ENCODE measurements around the gene DKK2.

Gene DKK2

GRCh38 chr4:106987311-106987710, 48.8 kb downstream of the DKK2 start:
- DNase-seq (ENCODE audit: insufficient read length, low spot score) (no peak), FAIRE-seq (no peak)
- TF ChIP-seq SPI1 (IDR thresholded peaks at IDR 0.05; ENCODE audit: low read depth, low read length): no peak
- no peak for TF ChIP-seq TAF1 (IDR thresholded peaks at IDR 0.05; ENCODE audit: low read depth, low read length)
- TF ChIP-seq POLR2AphosphoS5 (IDR thresholded peaks at IDR 0.05; ENCODE audit: low read depth, low read length): no peak
- TF ChIP-seq POLR2A (IDR thresholded peaks at IDR 0.05; ENCODE audit: low read depth, low read length): no peak
- TF ChIP-seq POU2F2 (IDR thresholded peaks at IDR 0.05; ENCODE audit: low read depth, low read length): no peak
- TF ChIP-seq PAX5 (IDR thresholded peaks at IDR 0.05; ENCODE audit: insufficient read depth, low read length, severe bottlenecking): no peak

- DNase-seq (ENCODE audit: insufficient read length, low spot score) (no peak), FAIRE-seq (no peak)
- TF ChIP-seq POLR2AphosphoS5 (IDR thresholded peaks at IDR 0.05; ENCODE audit: low read depth, low read length) (no peak), PAX5 (IDR thresholded peaks at IDR 0.05; ENCODE audit: insufficient read depth, low read length, severe bottlenecking) (no peak), SPI1 (IDR thresholded peaks at IDR 0.05; ENCODE audit: low read depth, low read length) (no peak), POU2F2 (IDR thresholded peaks at IDR 0.05; ENCODE audit: low read depth, low read length) (no peak), POLR2A (IDR thresholded peaks at IDR 0.05; ENCODE audit: low read depth, low read length) (no peak), TAF1 (IDR thresholded peaks at IDR 0.05; ENCODE audit: low read depth, low read length) (no peak)
Measured at GRCh38 chr4:106986486-106986885, 49.6 kb downstream of the DKK2 start.

- no peak for FAIRE-seq
- DNase-seq (ENCODE audit: insufficient read length, low spot score): no peak
- no peak for TF ChIP-seq POU2F2 (IDR thresholded peaks at IDR 0.05; ENCODE audit: low read depth, low read length)
- no peak for TF ChIP-seq PAX5 (IDR thresholded peaks at IDR 0.05; ENCODE audit: insufficient read depth, low read length, severe bottlenecking)
- TF ChIP-seq POLR2AphosphoS5 (IDR thresholded peaks at IDR 0.05; ENCODE audit: low read depth, low read length): no peak
Measured at GRCh38 chr4:106985830-106986229, 50.3 kb downstream of the DKK2 start.

DNA sequence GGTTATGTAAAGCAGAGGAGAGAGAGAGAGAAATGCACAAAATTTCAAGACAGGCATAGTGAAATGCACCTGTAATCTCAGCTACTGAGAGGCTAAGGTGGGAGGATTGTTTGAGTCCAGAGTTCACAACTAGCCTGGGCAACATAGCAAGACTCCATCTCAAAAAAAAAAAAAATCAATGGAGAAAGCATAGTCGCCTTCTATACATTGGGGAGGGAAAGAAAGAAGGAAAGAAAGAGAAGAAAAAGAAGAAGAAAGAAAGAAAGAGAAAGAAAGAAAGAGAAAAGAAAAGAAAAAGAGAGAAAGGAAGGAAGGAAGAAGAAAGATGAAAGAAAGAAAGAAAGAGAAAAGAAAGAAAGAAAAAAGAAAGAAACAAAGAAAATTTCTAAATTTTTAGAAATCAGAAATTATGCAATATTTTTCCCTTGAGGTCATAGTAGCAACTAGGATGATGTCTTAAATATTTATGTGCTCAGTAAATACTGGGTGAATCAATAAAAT, 53.4 kb downstream of the DKK2 start:
- TF ChIP-seq POU2F2 (IDR thresholded peaks at IDR 0.05; ENCODE audit: low read depth, low read length) (no peak), POLR2A (IDR thresholded peaks at IDR 0.05; ENCODE audit: low read depth, low read length) (no peak), TAF1 (IDR thresholded peaks at IDR 0.05; ENCODE audit: low read depth, low read length) (no peak), POLR2AphosphoS5 (IDR thresholded peaks at IDR 0.05; ENCODE audit: low read depth, low read length) (no peak), SPI1 (IDR thresholded peaks at IDR 0.05; ENCODE audit: low read depth, low read length) (no peak), PAX5 (IDR thresholded peaks at IDR 0.05; ENCODE audit: insufficient read depth, low read length, severe bottlenecking) (no peak)
- no peak for DNase-seq (ENCODE audit: insufficient read length, low spot score)
- FAIRE-seq: no peak

DNA sequence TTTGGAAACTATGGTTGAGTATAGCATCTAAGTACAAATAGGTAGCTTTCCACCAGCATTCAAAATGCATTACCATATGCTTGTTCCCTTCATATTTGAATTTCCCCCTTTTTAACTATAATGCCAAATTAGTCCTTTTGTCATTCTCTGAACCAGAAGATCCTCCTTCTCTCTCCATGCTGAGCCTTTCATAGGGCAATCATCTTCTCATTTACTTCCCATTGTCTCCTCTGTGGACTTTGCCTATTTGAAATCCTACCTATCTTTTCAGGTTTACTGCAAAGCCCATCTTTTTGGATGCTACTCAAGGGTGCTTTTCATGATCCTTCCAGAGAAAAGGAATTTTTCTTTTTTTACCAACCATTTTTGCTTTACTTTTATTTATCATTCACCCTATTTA, 54.7 kb downstream of the DKK2 start:
- FAIRE-seq (no peak), DNase-seq (ENCODE audit: insufficient read length, low spot score) (no peak)
- TF ChIP-seq SPI1 (IDR thresholded peaks at IDR 0.05; ENCODE audit: low read depth, low read length): no peak
- no peak for TF ChIP-seq POLR2AphosphoS5 (IDR thresholded peaks at IDR 0.05; ENCODE audit: low read depth, low read length)
- TF ChIP-seq TAF1 (IDR thresholded peaks at IDR 0.05; ENCODE audit: low read depth, low read length): no peak
- no peak for TF ChIP-seq PAX5 (IDR thresholded peaks at IDR 0.05; ENCODE audit: insufficient read depth, low read length, severe bottlenecking)
- TF ChIP-seq POLR2A (IDR thresholded peaks at IDR 0.05; ENCODE audit: low read depth, low read length): no peak
- no peak for TF ChIP-seq POU2F2 (IDR thresholded peaks at IDR 0.05; ENCODE audit: low read depth, low read length)

DNA sequence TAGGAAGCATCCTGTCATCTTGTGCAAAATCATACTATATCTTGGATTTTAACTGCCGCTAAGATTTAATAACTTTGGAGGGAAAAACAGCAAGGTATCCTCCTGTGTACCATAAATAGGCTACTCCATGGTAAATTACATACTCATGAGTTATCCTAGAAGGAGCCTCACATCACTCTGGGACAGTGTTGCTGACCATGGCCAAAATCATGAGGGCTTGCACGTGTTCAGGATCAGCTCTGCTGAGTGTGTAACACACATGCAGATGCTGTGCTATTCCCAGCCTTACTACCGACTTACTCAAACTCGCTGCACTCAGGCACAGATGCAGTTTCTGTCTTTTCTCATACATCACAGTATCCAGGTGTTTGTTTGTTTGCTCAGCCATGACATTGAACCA, 56.6 kb downstream of the DKK2 start:
- FAIRE-seq (no peak), DNase-seq (ENCODE audit: insufficient read length, low spot score) (no peak)
- TF ChIP-seq TAF1 (IDR thresholded peaks at IDR 0.05; ENCODE audit: low read depth, low read length) (no peak), SPI1 (IDR thresholded peaks at IDR 0.05; ENCODE audit: low read depth, low read length) (no peak), POU2F2 (IDR thresholded peaks at IDR 0.05; ENCODE audit: low read depth, low read length) (no peak), POLR2A (IDR thresholded peaks at IDR 0.05; ENCODE audit: low read depth, low read length) (no peak), PAX5 (IDR thresholded peaks at IDR 0.05; ENCODE audit: insufficient read depth, low read length, severe bottlenecking) (no peak), POLR2AphosphoS5 (IDR thresholded peaks at IDR 0.05; ENCODE audit: low read depth, low read length) (no peak)

GRCh38 chr4:106978046-106978774, 57.9 kb downstream of the DKK2 start:
- FAIRE-seq (no peak), DNase-seq (ENCODE audit: insufficient read length, low spot score) (no peak)
- TF ChIP-seq POLR2AphosphoS5 (IDR thresholded peaks at IDR 0.05; ENCODE audit: low read depth, low read length) (no peak), TAF1 (IDR thresholded peaks at IDR 0.05; ENCODE audit: low read depth, low read length) (no peak), SPI1 (IDR thresholded peaks at IDR 0.05; ENCODE audit: low read depth, low read length) (no peak), POU2F2 (IDR thresholded peaks at IDR 0.05; ENCODE audit: low read depth, low read length) (no peak), PAX5 (IDR thresholded peaks at IDR 0.05; ENCODE audit: insufficient read depth, low read length, severe bottlenecking) (no peak), POLR2A (IDR thresholded peaks at IDR 0.05; ENCODE audit: low read depth, low read length) (no peak)

DNA sequence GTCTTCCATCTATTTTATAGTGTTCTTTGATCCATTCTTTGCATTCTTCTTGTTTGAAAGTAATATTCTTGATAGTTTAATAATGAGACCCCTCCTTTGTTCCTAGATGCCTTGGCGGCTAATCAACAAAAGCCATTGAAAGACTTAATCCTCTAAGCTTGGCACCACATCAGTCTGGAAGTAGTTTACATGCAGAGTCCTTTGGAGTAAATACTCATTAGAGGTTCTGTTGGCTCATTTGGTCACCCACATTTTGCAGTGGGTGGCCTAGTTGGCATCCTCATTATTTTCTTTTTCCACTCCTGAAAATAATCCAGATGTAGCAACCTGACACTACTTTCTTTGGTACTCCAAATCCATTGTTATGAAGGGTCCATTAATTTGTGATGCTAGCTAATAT, 64.5 kb downstream of the DKK2 start:
- DNase-seq (ENCODE audit: insufficient read length, low spot score) (no peak), FAIRE-seq (no peak)
- TF ChIP-seq POU2F2 (IDR thresholded peaks at IDR 0.05; ENCODE audit: low read depth, low read length) (no peak), TAF1 (IDR thresholded peaks at IDR 0.05; ENCODE audit: low read depth, low read length) (no peak), POLR2AphosphoS5 (IDR thresholded peaks at IDR 0.05; ENCODE audit: low read depth, low read length) (no peak), PAX5 (IDR thresholded peaks at IDR 0.05; ENCODE audit: insufficient read depth, low read length, severe bottlenecking) (no peak), POLR2A (IDR thresholded peaks at IDR 0.05; ENCODE audit: low read depth, low read length) (no peak), SPI1 (IDR thresholded peaks at IDR 0.05; ENCODE audit: low read depth, low read length) (no peak)

DNA sequence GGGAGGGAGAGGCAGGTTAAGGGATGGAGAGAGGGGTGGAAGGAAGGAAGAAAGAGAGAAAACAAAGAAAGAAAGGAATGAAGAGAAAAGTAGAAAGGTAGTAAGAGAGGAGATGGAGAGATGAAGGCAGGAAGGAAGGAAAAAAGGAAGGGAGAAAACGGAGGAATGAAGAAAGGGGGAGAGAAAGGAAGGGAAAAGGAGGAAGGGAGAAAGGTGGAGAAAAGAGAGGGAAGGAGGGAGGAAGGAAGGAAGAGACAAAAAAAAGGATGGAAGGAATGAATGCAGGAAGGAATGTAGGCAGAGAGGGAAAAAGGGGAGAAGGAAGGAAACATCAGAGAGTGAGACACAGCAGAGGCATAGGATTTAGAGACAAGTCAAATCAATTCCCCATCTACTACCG, 68.2 kb downstream of the DKK2 start:
- FAIRE-seq: no peak
- TF ChIP-seq TAF1 (IDR thresholded peaks at IDR 0.05; ENCODE audit: low read depth, low read length) (no peak), PAX5 (IDR thresholded peaks at IDR 0.05; ENCODE audit: insufficient read depth, low read length, severe bottlenecking) (no peak), POLR2A (IDR thresholded peaks at IDR 0.05; ENCODE audit: low read depth, low read length) (no peak), SPI1 (IDR thresholded peaks at IDR 0.05; ENCODE audit: low read depth, low read length) (no peak), POLR2AphosphoS5 (IDR thresholded peaks at IDR 0.05; ENCODE audit: low read depth, low read length) (no peak), POU2F2 (IDR thresholded peaks at IDR 0.05; ENCODE audit: low read depth, low read length) (no peak)
- no peak for DNase-seq (ENCODE audit: insufficient read length, low spot score)
